Upper lobe of left lung (tissue), 6 donors: ENCODE results near the gene RETN. TPM values are rescaled to one million over a fixed set of nuclear protein-coding genes. Genes with fewer than 3 reads are reported as not detected.

Experiments
- ATAC-seq, 2 donors: fragments of 200-7000 bp; cut with Tn5 transposase; one replicate each; pipeline ENCODE4 v1.9.1; 2022; ENCODE audit warnings: mild to moderate bottlenecking in 2 of 2, moderate library complexity in 2 of 2; ENCODE audit not compliant: low FRiP score in 2 of 2
- DNase-seq, 2 donors: peaks; one replicate each; pipeline ENCODE4 v3.0.0-alpha.2; 2019 to 2020
- H3K27ac ChIP-seq, 4 donors: fragments of 200-600 bp; sonication (generic); one replicate each; pipeline ENCODE4 v1.5.1; 2016 to 2019
- H3K27me3 ChIP-seq, 4 donors: fragments of 200-600 bp; sonication (generic); one replicate each; pipeline ENCODE4 v1.5.1; 2017 to 2019
- H3K36me3 ChIP-seq, 4 donors: fragments of 200-600 bp; sonication (generic); one replicate each; pipeline ENCODE4 v1.5.1; 2016 to 2019
- H3K4me1 ChIP-seq, 4 donors: fragments of 200-600 bp; sonication (generic); one replicate each; pipeline ENCODE4 v1.5.1; 2018 to 2019
- H3K4me3 ChIP-seq, 4 donors: fragments of 200-600 bp; sonication (generic); one replicate each; pipeline ENCODE4 v1.5.1; 2017 to 2019; ENCODE audit warnings: mild to moderate bottlenecking in 2 of 4, moderate library complexity in 1 of 4
- H3K9me3 ChIP-seq, 4 donors: fragments of 200-600 bp; sonication (generic); one replicate each; pipeline ENCODE4 v1.5.1; 2018 to 2019
- CTCF ChIP-seq, 6 experiments: fragments of 450-650 bp in 4 of 6; fragments of 200-600 bp in 2 of 6; sonication (generic) in 2 of 6; IDR thresholded peaks; one replicate each; pipeline ENCODE4 v1.5.1; 2016 to 2019; ENCODE audit warnings: antibody characterized with exemption in 6 of 6
- EP300 ChIP-seq, 4 donors: sonication (generic); formaldehyde crosslinking; IDR thresholded peaks; one replicate each; pipeline ENCODE4 v1.5.1; 2017; ENCODE audit warnings: antibody characterized with exemption in 4 of 4, control low read depth in 2 of 4
- POLR2A ChIP-seq, 4 donors: fragments of 450-650 bp; IDR thresholded peaks; one replicate each; pipeline ENCODE4 v1.5.1; 2016 to 2017; ENCODE audit warnings: antibody characterized with exemption in 4 of 4, mild to moderate bottlenecking in 2 of 4
- POLR2AphosphoS5 ChIP-seq, 2 donors: sonication (generic); formaldehyde crosslinking; IDR thresholded peaks; one replicate each; pipeline ENCODE4 v1.5.1; 2017; ENCODE audit warnings: antibody characterized with exemption in 2 of 2
- WGBS, 2 donors: methylation state at CpG; one replicate each; pipeline ENCODE4 v1.1.5; 2017 to 2018; 5-methylcytosine and 5-hydroxymethylcytosine counted together
- total RNA-seq, 6 donors: library from RNA; depleted of rRNA in 4 of 6; stranded (reverse); fragments of >200 nt in 4 of 6; gene quantifications; one replicate each; pipeline versions ENCODE4 v1.1.0 to v1.2.1, GENCODE V29; 2016 to 2021
- donor health status: DM: no; HTN: no; CAD: no; lungs with moderate emphysema.
- donor health status: DM: no; HTN: yes; CAD: no; lungs with severe emphysema.

The RETN gene
- total RNA-seq, 6 donors from 2014 or later, result 2.5 to 59.2 (median 13.8) TPM

- no peaks in the 10 kb centered on the region for H3K36me3 ChIP-seq
- WGBS, 2 donors, result 41 to 71% methylated on average over 18 to 24 of the region's 24 CpGs
- peak overlapping the region; percentile 40 to 79 (median 56) for H3K27ac ChIP-seq
- no peaks in the 10 kb centered on the region for H3K9me3 ChIP-seq
- H3K27me3 ChIP-seq, result no peaks in the 10 kb centered on the region
- DNase-seq, result peak in 1 of 2 donors; percentile 78
- TF ChIP-seq CTCF (IDR thresholded peaks at IDR 0.05), result no peak
- no peak for TF ChIP-seq POLR2AphosphoS5 (IDR thresholded peaks at IDR 0.05)
- no peak for TF ChIP-seq POLR2A (IDR thresholded peaks at IDR 0.05)
- no peak for TF ChIP-seq EP300 (IDR thresholded peaks at IDR 0.05)
- H3K4me3 ChIP-seq, result no peak overlapping the region
- peak; percentile 37 to 76 for ATAC-seq
- H3K4me1 ChIP-seq, result peaks cover 4 to 21% (median 19%) of the 10 kb centered on the region in 4 donors
Observed at GRCh38 chr19:7705387-7706187, 36.7 kb downstream of the RETN start.

GRCh38 chr19:7706188-7706954 lies 37.5 kb downstream of the RETN start:
- H3K36me3 ChIP-seq, result no peaks in the 10 kb centered on the region
- no peaks in the 10 kb centered on the region for H3K27me3 ChIP-seq
- DNase-seq (no peak), ATAC-seq (no peak)
- WGBS, 2 donors, result 66 to 73% methylated on average over 14 of the region's 14 CpGs
- H3K4me3 ChIP-seq, result no peak overlapping the region
- H3K4me1 ChIP-seq, result peaks cover 4 to 21% (median 19%) of the 10 kb centered on the region in 4 donors
- H3K9me3 ChIP-seq, result no peaks in the 10 kb centered on the region
- TF ChIP-seq CTCF (IDR thresholded peaks at IDR 0.05), result no peak
- TF ChIP-seq POLR2AphosphoS5 (IDR thresholded peaks at IDR 0.05), result no peak
- no peak for TF ChIP-seq POLR2A (IDR thresholded peaks at IDR 0.05)
- TF ChIP-seq EP300 (IDR thresholded peaks at IDR 0.05), result no peak
- peak overlapping the region; percentile 40 to 79 (median 66) for H3K27ac ChIP-seq

- Histone ChIP-seq H3K4me3 (no peak overlapping the region), H3K27me3 (no peaks in the 10 kb centered on the region), H3K4me1 (peaks cover 4 to 21% (median 19%) of the 10 kb centered on the region in 4 donors), H3K9me3 (no peaks in the 10 kb centered on the region), H3K27ac (peak overlapping the region in 3 of 4 donors; percentile 64 to 79 (median 67)), H3K36me3 (no peaks in the 10 kb centered on the region)
- no peak for TF ChIP-seq CTCF (IDR thresholded peaks at IDR 0.05)
- no peak for ATAC-seq
- WGBS, 2 donors, result 56 to 62% methylated on average over 7 to 8 of the region's 8 CpGs
- DNase-seq, result no peak
Observed at GRCh38 chr19:7706955-7707456, 38.2 kb downstream of the RETN start.

GRCh38 chr19:7709932-7710460 lies 41.1 kb downstream of the RETN start:
- no peak overlapping the region for H3K4me3 ChIP-seq
- DNase-seq, result no peak
- no peaks in the 10 kb centered on the region for H3K9me3 ChIP-seq
- H3K27me3 ChIP-seq, result no peaks in the 10 kb centered on the region
- H3K36me3 ChIP-seq, result no peaks in the 10 kb centered on the region
- H3K27ac ChIP-seq, result no peak overlapping the region
- peaks cover 4 to 21% (median 19%) of the 10 kb centered on the region in 4 donors for H3K4me1 ChIP-seq
- 78 to 80% methylated on average over 9 to 10 of the region's 10 CpGs for WGBS, 2 donors
- no peak for ATAC-seq
- TF ChIP-seq EP300 (IDR thresholded peaks at IDR 0.05) (no peak), CTCF (IDR thresholded peaks at IDR 0.05) (no peak), POLR2AphosphoS5 (IDR thresholded peaks at IDR 0.05) (no peak), POLR2A (IDR thresholded peaks at IDR 0.05) (no peak)
